OCI-LY1 (cell line): ENCODE results near the gene INPPL1.

Experiments used
- H2AFZ ChIP-seq: fragments of 200-600 bp; sonication (generic), shearing (Covaris generic); 2 replicates; pipeline ENCODE4 v1.6.0; 2014; ENCODE audit warnings: antibody characterized with exemption, mild to moderate bottlenecking, low read length
- H3F3A ChIP-seq: fragments of 200-600 bp; sonication (generic), shearing (Covaris generic); 2 replicates; pipeline ENCODE4 v1.6.0; 2014; ENCODE audit warnings: mild to moderate bottlenecking, antibody characterized with exemption, low read length, moderate library complexity; ENCODE audit not compliant: insufficient read depth
- H3K27ac ChIP-seq: fragments of 200-600 bp; sonication (generic); 2 replicates; pipeline ENCODE4 v1.5.1; 2014; ENCODE audit warnings: low read length, mixed run types, mild to moderate bottlenecking, low read depth; ENCODE audit not compliant: poor library complexity, severe bottlenecking
- H3K27me3 ChIP-seq: fragments of 200-600 bp; sonication (generic); 2 replicates; pipeline ENCODE4 v1.6.0; 2014; ENCODE audit warnings: antibody characterized with exemption, mild to moderate bottlenecking, low read length, moderate library complexity; ENCODE audit not compliant: insufficient read depth
- H3K36me3 ChIP-seq: fragments of 200-600 bp; sonication (generic); 2 replicates; pipeline ENCODE4 v1.6.1; 2014; ENCODE audit warnings: mild to moderate bottlenecking, antibody characterized with exemption, low read length, moderate library complexity, mixed read lengths; ENCODE audit not compliant: insufficient read depth
- H3K4me1 ChIP-seq: fragments of 200-600 bp; sonication (generic); 2 replicates; pipeline ENCODE4 v1.5.1; 2014; ENCODE audit warnings: mild to moderate bottlenecking, low read length, moderate library complexity; ENCODE audit not compliant: insufficient read depth, severe bottlenecking
- H3K4me2 ChIP-seq: fragments of 200-600 bp; sonication (generic), shearing (Covaris generic); 2 replicates; pipeline ENCODE4 v1.6.1; 2014; ENCODE audit warnings: low read length
- H3K4me3 ChIP-seq: fragments of 200-600 bp; sonication (generic); 2 replicates; pipeline ENCODE4 v1.5.1; 2014; ENCODE audit warnings: low read length, low read depth, mild to moderate bottlenecking, mixed read lengths; ENCODE audit not compliant: poor library complexity, severe bottlenecking
- H3K79me2 ChIP-seq: fragments of 200-600 bp; shearing (Covaris generic); 2 replicates; pipeline ENCODE4 v1.6.1; 2016; ENCODE audit warnings: mixed run types, low read length, mixed read lengths; ENCODE audit not compliant: insufficient read depth
- H3K9ac ChIP-seq: fragments of 200-600 bp; sonication (generic), shearing (Covaris generic); 2 replicates; pipeline ENCODE4 v1.6.1; 2014; ENCODE audit warnings: mild to moderate bottlenecking, low read length, mixed read lengths
- H3K9me2 ChIP-seq: fragments of 200-600 bp; sonication (generic), shearing (Covaris generic); 2 replicates; pipeline ENCODE4 v1.6.1; 2014; ENCODE audit warnings: low read depth, mild to moderate bottlenecking, low read length, mixed read lengths
- H3K9me3 ChIP-seq: fragments of 200-600 bp; shearing (Covaris generic); 2 replicates; pipeline ENCODE4 v1.6.1; 2014; ENCODE audit warnings: low read length, mixed read lengths
- H4K20me1 ChIP-seq: fragments of 200-600 bp; sonication (generic), shearing (Covaris generic); 2 replicates; pipeline ENCODE4 v1.6.0; 2016; ENCODE audit warnings: mild to moderate bottlenecking, low read length; ENCODE audit not compliant: insufficient read depth
- CTCF ChIP-seq: fragments of 200-600 bp; sonication (generic), shearing (Covaris generic); IDR thresholded peaks from 2 replicates; pipeline ENCODE4 v1.5.1; 2017; ENCODE audit warnings: mild to moderate bottlenecking, antibody characterized with exemption, low read length, moderate library complexity, mixed read lengths
- EZH2 ChIP-seq: fragments of 200-600 bp; sonication (generic), shearing (Covaris generic); IDR thresholded peaks from 2 replicates; pipeline ENCODE4 v1.8.0; 2017; ENCODE audit warnings: borderline replicate concordance, mixed run types, mild to moderate bottlenecking, antibody characterized with exemption, low read length, moderate library complexity, mixed read lengths

Gene INPPL1

GRCh38 chr11:72250661-72251464 is 26.3 kb downstream of the INPPL1 start:
- Histone ChIP-seq H3K9me2 (no peaks in the 10 kb centered on the region), H3K9me3 (no peaks in the 10 kb centered on the region), H3K4me3 (no peak overlapping the region), H3K27me3 (no peaks in the 10 kb centered on the region; the same call in 1 of the 2 replicates), H3K79me2 (no peaks in the 10 kb centered on the region), H2AFZ (no peak overlapping the region), H3K9ac (no peak overlapping the region), H3K4me2 (no peak overlapping the region), H3K27ac (no peak overlapping the region), H3F3A (no peaks in the 10 kb centered on the region), H4K20me1 (no peaks in the 10 kb centered on the region), H3K36me3 (no peaks in the 10 kb centered on the region; the same call in 1 of the 2 replicates), H3K4me1 (no peaks in the 10 kb centered on the region)
- no peak for TF ChIP-seq EZH2
- no peak for TF ChIP-seq CTCF

- no peak overlapping the region for H3K4me3 ChIP-seq
- H3K79me2 ChIP-seq, result no peaks in the 10 kb centered on the region
- H3K4me2 ChIP-seq, result no peak overlapping the region
- no peaks in the 10 kb centered on the region for H3K9me3 ChIP-seq
- no peaks in the 10 kb centered on the region for H3F3A ChIP-seq
- H3K36me3 ChIP-seq, result no peaks in the 10 kb centered on the region; the same call in 1 of the 2 replicates
- H3K9ac ChIP-seq, result no peak overlapping the region
- H3K9me2 ChIP-seq, result no peaks in the 10 kb centered on the region
- no peaks in the 10 kb centered on the region for H4K20me1 ChIP-seq
- H3K4me1 ChIP-seq, result no peaks in the 10 kb centered on the region
- no peak overlapping the region for H3K27ac ChIP-seq
- TF ChIP-seq CTCF, result no peak
- no peak for TF ChIP-seq EZH2
- no peaks in the 10 kb centered on the region; the same call in 1 of the 2 replicates for H3K27me3 ChIP-seq
- H2AFZ ChIP-seq, result no peak overlapping the region
Measured at GRCh38 chr11:72251614-72252013, 27.0 kb downstream of the INPPL1 start.

- H3K79me2 ChIP-seq, result no peaks in the 10 kb centered on the region
- H4K20me1 ChIP-seq, result no peaks in the 10 kb centered on the region
- no peak overlapping the region for H3K9ac ChIP-seq
- TF ChIP-seq CTCF, result no peak
- no peak for TF ChIP-seq EZH2
- no peaks in the 10 kb centered on the region for H3K9me3 ChIP-seq
- H3K4me1 ChIP-seq, result no peaks in the 10 kb centered on the region
- no peak overlapping the region for H3K4me2 ChIP-seq
- no peak overlapping the region for H3K27ac ChIP-seq
- H3K9me2 ChIP-seq, result no peaks in the 10 kb centered on the region
- no peaks in the 10 kb centered on the region for H3F3A ChIP-seq
- H3K4me3 ChIP-seq, result no peak overlapping the region
- no peak overlapping the region for H2AFZ ChIP-seq
- no peaks in the 10 kb centered on the region; the same call in 1 of the 2 replicates for H3K27me3 ChIP-seq
- H3K36me3 ChIP-seq, result no peaks in the 10 kb centered on the region; the same call in 1 of the 2 replicates
Measured at GRCh38 chr11:72253392-72253791, 28.8 kb downstream of the INPPL1 start.
